NCI-H82 treated with DMSO at 0.1 percent for 48 hours (cell line): Measurements from ENCODE around the gene ANO6.
"Not testable (repeated sequence)": the region's sequence is repeated elsewhere in the genome, so short reads cannot be mapped to it uniquely, and the experiment has no call there.

Experiments
- DNase-seq: peaks from one replicate; lab custom pipeline; 2025; ENCODE audit not compliant: unreplicated experiment; lab: John Stamatoyannopoulos, UW

Gene ANO6

GRCh38 chr12:45309836-45310626 is 94.1 kb downstream of the ANO6 start:
- no peak for DNase-seq

DNA sequence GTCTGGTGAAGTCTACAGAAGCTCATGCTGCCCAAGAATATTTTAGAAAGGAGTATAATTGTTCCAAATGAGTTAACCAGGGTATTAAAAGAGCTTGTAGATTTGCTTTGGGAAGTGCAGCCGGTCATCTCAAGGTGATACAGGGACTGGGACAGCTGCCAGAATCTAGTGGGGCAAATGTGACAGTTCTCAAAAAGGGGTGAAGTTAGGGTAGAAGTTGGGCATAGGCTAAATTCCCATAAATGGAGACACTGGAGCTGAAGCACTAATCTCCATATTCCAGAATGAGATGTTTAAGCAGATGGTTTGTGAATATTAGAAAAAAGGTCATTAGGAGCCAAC is 94.7 kb downstream of the ANO6 start:
- DNase-seq = no peak

DNA sequence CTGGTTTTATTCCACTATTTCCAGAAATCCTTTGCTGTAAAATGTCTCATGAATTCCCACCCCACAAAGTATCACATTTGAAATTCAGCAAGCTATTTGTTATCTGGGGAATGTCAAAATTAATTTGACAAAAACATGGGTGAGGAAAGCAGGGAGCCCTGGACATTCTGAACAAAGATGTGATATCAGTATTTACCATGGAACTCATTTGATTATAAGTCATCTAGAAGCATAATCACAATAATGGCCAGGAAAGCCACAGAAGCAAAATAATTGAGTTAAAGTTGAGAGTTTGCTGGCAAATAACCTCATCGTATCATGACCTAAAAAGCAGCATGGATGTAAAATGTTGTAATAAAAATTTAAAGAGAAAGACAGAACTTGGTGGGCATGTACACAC is 96.1 kb downstream of the ANO6 start:
- no peak for DNase-seq

- no peak for DNase-seq
Observed at GRCh38 chr12:45314770-45315169, 98.9 kb downstream of the ANO6 start.

DNA sequence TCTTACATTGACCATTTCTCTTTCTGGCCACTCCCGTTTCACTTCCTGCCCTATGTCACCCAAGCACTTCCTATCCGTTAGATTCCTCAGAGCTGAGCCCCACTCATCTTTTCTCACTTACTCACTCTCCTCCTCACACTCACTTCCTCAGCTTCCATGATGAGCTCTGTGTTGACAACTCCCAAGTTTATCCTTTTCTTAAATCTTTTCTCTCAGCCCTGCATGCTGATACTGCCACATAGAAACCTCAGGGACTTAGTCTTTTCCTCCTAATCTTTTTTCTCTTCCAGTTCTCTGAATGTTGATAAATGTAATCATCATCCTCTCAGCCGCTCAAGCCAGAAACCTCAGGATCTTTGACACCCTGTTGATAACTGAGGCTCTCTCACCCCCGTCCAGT is 99.6 kb downstream of the ANO6 start:
- no peak for DNase-seq

DNA sequence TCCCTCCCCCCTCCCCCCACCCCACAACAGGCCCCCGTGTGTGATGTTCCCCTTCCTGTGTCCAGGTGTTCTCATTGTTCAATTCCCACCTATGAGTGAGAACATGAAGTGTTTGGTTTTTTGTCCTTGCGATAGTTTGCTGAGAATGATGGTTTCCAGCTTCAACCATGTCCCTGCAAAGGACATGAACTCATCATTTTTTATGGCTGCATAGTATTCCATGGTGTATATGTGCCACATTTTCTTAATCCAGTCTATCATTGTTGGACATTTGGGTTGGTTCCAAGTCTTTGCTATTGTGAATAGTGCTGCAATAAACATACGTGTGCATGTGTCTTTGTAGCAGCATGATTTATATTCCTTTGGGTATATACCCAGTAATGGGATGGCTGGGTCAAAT is 101.4 kb downstream of the ANO6 start:
- not testable (repeated sequence) for DNase-seq

GRCh38 chr12:45322810-45323209 is 106.9 kb downstream of the ANO6 start:
- DNase-seq = no peak

- DNase-seq = no peak
Observed at GRCh38 chr12:45324391-45324790, 108.5 kb downstream of the ANO6 start.

DNA sequence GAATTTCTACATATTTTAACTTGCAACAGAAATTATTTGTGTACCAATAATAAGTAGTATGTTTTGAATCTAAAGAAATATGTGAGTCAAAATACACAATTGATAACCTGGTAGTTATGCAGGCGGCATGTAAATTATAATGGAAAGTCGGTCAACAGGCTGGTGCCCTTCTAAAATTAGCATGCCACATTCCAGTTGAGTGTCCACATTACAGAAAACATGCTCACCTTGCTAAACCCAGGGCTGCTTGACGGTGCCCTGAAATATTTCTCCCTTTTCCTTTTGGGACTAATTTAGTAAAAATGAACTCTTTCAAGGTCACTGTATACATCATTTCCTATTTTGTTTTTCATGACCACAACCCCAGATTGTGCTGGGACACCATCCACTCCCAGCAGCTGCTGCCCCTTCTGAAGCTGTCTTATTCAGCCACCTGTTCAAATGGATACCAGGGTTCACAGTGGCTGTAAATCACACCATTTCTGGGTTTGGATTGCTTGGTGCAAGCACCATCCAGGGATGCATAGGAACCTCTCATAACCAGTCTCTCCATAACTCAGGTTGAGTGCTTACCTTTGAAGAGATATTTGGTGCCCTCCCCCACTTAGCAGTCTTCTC is 110.6 kb downstream of the ANO6 start:
- DNase-seq = no peak

GRCh38 chr12:45327823-45328383 is 112.0 kb downstream of the ANO6 start:
- DNase-seq = no peak

DNA sequence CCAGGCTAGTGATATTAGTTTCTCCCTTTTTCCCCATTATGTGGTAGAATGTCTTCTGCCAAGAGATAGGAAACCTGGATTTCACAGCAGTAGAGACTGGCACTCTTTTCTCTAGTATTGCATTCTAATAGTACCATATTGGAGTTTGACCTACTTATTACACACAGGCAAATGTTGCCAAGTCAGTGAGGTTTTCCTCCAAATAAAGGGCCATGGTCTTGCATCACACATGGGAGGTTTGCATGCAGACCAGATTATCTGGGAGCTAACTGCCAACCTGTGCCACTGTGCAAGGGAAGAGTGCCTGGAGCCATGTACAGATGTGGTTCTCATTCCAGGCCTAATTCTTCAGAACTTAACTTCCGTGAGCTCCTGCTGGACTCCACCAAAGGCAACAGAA is 113.3 kb downstream of the ANO6 start:
- DNase-seq = no peak

- no peak for DNase-seq
Observed at GRCh38 chr12:45329702-45330101, 113.8 kb downstream of the ANO6 start.

DNA sequence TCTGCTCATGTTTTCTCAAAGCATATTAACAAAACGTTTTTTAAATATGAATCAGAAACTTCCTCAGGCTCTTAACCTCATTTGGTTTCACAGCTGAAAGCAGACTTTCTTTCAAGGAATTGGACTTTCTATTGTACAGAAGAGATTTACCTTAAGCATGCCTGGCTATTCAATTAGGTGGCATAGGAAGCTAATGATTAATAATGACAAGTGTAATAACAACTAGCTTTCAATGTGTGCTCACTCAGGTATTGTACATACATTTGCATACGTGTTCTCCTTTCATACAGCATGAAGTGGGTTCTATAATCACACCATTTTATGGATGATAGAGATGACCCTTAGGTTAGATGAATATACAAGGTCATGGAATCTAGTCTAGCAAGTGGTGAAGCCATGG is 115.7 kb downstream of the ANO6 start:
- DNase-seq = no peak

DNA sequence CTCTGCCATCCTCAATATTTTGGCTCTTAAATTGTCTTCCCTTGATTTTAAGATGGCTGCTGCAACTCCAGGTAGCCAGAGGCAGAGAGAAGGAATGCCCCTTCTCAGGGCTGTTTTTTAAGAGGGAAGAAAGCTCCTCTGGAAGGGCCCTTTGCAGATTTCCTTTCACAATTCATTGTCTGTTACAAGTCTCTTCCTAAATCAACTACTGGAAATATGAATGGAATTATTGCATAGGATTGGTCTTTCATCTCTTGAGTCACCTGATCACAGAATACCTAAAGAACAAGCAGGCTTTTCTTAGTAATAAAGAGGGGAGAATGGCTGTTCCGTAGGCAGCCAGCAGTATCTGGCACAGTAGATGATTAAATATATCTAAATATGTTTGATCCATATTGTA is 118.5 kb downstream of the ANO6 start:
- DNase-seq = no peak

GRCh38 chr12:45336331-45336730 is 120.4 kb downstream of the ANO6 start:
- DNase-seq = no peak

DNA sequence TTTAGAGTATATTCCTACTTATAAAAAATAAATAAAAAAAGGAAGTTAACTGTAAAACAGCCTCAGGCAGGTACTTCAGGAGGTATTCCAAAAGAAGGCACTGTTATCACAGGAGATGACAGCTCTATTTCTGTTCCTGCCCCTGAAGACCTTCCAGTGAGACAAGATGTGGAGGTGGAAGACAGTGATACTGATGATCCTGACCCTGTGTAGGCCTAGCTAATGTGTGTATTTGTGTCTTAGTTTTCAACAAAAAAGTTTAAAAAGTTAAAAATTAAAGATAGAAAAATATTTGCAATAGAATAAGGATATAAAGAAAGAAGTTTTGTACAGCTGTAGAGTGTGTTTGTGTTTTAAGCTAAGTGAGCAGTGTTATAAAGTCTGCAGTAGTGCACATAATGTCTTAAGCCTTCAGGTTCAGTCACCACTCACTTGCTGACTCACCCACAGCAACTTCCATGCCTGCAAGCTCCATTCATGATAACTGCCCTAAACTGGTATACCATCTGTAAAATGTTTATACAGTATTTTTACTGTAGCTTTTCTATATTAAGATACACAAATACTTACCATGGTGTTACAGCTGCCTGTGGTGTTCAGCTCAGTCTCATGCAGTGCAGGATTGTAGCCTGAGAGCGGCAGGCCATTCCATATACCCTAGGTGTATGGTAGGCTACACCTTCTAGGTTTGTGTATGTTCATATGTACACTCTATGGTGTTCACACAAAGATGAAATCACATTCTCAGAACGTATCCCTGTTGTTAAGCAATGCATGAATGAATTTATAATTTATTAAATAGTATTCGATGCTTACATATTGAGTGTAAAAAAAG is 121.1 kb downstream of the ANO6 start:
- no peak for DNase-seq

DNA sequence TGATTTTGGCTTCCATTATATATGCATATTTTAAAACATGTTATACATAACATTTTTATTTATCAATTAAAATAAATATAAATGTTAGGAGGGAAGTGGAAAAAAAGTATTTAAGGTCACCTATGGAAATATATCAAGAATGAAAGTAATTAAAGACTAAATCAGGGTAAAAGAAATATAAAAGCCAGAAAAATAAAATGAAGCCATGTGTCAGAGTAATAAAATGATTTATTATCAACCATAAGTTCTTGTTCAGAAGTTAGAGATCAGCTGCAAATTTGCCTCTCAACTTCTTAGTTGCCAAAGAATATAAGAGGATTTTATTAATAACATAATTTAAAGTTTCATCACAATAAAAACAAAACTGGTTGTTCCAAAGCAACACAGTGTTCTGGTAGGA is 121.9 kb downstream of the ANO6 start:
- DNase-seq = no peak

GRCh38 chr12:45338272-45338671 is 122.4 kb downstream of the ANO6 start:
- no peak for DNase-seq

DNA sequence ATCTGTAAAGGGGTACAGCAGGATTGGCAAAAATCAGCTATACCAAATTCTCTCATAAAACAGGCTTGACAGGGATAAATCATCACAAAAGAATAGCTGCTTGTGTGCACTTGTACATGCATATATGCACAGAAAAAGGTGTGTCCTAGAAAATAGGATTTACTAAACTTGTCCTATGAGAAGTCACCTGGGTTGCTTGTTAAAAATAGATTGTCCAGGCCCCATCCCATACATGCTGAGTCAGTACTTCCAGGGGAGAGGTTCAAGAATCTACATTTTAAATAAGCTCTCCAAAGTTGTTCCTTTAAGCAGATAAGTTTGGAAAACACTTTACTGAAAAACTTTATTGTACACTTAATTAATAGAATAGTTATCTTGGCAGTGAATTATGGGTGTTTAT is 123.1 kb downstream of the ANO6 start:
- no peak for DNase-seq

DNA sequence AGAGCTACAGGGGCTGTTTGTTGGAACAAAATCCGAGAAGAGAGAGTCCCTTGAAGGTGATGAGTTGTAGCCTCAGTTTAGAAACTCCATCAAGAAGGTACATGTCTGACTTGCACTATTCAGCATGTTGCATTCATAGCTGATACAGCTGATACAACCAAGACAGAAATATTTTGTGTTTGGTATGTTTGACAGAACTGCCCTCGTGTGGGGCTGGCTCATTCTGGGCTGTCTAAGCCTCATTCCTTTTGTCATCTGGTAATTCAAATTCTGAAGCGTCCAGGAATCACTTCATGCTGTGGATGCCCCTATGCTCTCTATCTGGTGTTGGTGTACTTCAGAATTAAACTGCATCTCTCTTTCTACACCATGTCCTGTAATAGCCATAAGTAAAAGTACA is 126.3 kb downstream of the ANO6 start:
- no peak for DNase-seq

GRCh38 chr12:45342848-45343247 is 127.0 kb downstream of the ANO6 start:
- no peak for DNase-seq
